ENCODE data around the gene ALAS1.
A peak's percentile ranks its signal among the peaks of the same experiment; 100 is the strongest.

Gene ALAS1

DNA sequence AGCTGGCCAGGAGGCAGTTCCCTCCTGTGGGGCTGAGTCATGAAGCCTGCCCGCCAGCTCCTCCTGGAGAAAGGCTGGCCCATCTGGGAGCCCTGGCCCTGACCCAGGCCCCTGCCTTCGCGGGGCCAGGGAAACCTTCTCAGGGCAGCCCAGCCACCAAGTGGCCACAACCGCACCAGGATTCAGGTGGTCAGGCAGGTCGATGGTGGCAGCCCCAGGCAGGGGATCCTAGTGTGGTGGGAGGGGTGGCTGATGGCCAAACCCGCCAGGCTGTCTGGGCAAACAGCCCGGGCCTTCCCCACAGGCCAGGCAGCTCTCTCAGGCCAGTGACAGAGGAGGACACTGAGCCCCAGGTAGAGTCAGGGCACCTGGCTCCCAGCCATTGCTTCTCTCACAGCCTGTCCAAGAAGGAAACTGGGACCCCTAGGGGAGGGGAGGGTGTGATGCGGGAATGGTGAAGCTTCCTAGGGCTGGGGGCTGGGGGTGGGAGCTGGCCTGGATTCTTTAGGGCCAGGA, 39.8 kb downstream of the ALAS1 start:
- DNase-seq = peak; percentile 51

GRCh38 chr3:52238193-52238760, 40.3 kb downstream of the ALAS1 start:
- peak; percentile 29 for DNase-seq

GRCh38 chr3:52238761-52239701, 41.1 kb downstream of the ALAS1 start, which contains the start of gene TWF2:
Gene TWF2 (minus strand): TSS chr3:52239158. CDS start chr3:52239016, 142 bp downstream.
- peak; percentile 83 for DNase-seq

DNA sequence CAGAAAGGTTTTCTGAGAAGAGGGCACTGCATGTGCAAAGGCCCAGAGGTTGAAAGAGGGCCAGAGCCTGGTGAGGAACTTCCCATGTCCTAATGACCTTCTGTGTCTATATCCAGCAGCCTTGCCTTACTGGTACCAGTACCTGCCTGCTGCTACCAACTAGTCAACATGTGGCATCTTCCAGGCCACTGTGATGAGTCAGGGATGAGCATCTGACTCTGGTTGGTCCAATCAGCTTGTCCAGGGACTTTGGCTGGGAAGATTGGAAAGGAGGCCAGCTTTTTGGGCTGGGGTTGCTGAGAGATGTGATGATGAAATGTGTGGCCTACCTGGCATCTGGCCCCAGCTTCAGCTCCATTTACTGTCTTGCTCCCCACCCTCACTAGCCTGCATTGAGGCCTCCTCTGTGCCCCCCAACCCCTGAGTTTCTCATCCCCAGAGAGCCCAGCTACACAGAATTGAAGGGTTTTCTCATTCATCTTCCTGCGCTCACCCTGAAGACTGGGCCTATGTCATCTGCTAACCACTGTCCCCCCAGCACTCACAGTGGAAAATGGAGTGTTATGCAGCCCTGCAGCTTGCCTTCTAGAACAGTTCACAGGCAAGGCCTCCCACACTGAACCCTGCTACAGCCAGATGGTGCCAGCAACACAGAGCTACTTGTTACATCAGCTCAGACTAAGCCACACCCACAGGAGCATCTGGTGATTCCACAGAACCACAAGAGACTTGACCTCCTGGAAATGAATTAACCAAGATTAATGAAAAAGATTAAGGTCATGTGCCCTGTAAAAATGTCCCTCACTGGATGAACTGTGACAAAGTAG, 42.3 kb downstream of the ALAS1 start:
- DNase-seq = peak; percentile 91

DNA sequence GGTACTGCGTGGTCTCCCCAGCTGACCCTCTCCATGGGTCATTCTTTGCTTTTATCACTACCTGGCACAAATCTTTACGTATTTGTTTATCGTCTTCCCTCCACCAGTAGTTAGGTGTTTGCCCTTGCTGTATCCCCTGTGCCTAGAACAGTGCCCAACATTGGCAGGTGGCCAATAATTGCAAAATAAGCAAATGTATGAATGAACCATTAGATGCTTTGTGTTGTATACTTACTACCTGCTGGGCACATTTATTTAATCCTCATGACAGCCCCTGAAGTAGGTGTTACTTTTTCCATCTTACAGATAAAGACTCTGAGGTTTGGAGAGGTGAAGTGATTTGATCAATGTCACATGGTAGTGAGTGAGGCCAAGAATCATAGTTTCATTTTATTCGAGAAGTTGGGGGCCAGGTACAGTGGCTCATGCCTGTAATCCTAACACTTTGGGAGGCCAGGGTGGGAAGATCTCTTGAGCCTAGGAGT, 43.0 kb downstream of the ALAS1 start:
- DNase-seq = peak; percentile 84

DNA sequence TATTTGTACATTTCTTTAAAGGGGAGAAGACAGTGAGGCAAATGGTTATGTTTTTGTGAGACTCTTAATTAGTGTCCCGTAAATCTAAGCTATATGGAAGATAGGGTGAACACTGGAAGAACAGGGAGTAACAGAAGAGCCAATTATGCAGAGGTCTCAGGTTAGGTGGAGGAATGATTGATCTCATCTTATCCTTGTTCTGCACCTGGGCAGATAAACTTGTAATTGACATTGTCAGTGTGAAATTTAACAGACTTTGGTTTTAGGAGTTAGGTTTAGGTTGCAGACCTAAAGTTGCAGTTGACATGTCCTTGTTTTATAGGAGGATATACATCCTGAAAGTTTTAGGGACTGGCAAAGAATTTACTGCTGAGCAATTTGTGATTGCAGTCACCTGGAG, 44.1 kb downstream of the ALAS1 start:
- no peak for DNase-seq

- peak; percentile 75 for DNase-seq
Measured at GRCh38 chr3:52243791-52244628, 46.0 kb downstream of the ALAS1 start.

GRCh38 chr3:52245322-52246263, 47.6 kb downstream of the ALAS1 start, which contains the start of gene PPM1M:
Gene PPM1M (plus strand): TSS chr3:52245759. CDS start chr3:52245825, 66 bp downstream.
- peak; percentile 63 for DNase-seq

- no peak for DNase-seq
Measured at GRCh38 chr3:52246264-52246620, 48.3 kb downstream of the ALAS1 start.

DNA sequence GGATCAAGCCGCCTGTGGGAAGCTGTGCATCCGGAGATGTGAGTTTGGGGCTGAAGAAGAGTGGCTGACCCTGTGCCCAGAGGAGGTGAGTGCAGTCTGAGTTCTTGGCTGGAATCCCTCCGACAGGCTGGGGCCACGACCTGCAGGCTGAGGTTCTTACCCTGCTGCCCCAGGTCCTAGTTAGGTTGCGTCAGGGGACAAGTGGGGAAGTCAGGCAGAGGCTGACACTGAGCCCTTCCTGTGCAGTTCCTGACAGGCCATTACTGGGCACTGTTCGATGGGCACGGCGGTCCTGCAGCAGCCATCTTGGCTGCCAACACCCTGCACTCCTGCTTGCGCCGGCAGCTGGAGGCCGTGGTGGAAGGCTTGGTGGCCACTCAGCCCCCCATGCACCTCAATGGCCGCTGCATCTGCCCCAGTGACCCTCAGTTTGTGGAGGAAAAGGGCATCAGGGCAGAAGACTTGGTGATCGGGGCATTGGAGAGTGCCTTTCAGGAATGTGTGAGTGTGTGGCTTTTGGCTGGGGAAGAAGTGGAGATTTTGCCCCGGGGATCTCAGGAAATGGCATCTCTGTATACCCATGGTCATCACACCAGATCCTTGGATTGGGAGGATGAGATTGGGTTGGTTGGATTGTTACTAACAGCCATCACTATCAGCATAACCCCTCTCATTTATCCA, 48.9 kb downstream of the ALAS1 start:
- no peak for DNase-seq

GRCh38 chr3:52247409-52248164, 49.6 kb downstream of the ALAS1 start:
- no peak for DNase-seq

- no peak for DNase-seq
Measured at GRCh38 chr3:52248165-52248541, 50.2 kb downstream of the ALAS1 start.

DNA sequence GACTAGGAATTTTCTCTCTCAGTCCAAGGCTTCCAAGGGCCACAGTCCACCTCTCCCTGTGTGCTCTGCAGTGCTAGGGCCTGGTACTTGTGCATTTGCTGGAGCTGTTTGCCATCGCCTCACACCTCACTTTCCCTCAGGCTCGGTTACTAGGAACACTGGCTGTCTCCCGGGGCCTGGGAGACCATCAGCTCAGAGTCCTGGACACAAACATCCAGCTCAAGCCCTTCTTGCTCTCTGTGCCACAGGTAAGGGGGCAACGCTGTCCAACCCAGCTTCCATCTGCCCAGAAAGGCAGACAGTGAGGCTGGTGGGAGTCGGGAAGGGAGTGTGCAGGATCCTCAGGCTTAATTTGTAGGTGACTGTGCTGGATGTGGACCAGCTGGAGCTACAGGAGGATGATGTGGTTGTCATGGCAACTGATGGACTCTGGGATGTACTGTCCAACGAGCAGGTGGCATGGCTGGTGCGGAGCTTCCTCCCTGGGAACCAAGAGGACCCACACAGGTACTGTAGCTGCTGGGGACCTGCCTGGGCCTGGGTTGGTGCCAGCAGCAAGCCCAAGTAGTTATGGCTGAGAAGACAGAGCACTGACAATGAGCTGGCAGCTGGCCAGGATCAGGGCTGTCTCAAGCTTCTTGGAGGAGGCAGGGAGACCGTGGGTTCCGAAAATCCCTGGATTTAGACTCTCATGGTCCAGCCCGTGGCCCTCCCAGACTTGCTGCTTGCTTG, 51.0 kb downstream of the ALAS1 start:
- peak; percentile 34 for DNase-seq

DNA sequence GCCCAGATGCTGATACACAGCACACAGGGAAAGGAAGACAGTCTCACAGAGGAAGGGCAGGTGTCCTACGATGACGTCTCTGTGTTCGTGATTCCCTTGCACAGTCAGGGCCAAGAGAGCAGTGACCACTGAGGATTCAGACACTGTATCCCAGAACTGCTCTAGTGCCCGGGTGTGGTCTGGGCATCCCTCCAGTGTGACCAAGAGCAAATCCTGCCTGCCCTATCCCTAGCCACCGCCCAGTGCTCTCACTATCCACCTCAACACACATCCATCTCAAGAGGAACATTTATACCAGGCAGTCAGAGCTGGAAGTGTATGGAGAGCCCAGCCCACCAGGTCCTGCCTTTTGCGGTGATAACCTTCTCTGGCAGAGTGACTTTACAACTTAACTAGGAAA, 51.7 kb downstream of the ALAS1 start:
- no peak for DNase-seq

GRCh38 chr3:52250122-52250521, 52.2 kb downstream of the ALAS1 start:
- DNase-seq = no peak

GRCh38 chr3:52253314-52254304, 55.6 kb downstream of the ALAS1 start:
- DNase-seq = no peak

DNA sequence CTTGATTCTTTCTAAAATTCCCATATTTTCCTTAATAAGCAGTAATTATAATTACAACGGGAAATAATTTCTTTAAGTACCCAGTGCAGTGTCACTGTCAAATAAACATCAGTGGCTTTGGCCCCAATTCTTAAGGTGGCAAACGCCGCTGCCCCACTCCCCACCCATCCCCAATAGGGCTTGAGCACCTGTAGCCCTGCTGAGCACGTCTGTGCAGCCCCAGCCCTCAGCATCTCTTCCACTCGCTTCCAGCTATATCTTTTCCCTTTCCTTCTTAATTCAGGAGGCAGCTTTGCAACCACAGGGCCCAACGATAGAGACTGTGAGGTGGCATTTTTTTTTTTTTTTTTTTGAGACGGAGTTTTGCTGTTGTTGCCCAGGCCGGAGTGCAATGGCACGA, 56.6 kb downstream of the ALAS1 start:
- DNase-seq = no peak

Data from NCI-H69 (cell line).